ENCODE results near the gene PHGDH. TPM values are rescaled to one million over a fixed set of nuclear protein-coding genes. Genes with fewer than 3 reads are reported as not detected.
A peak's percentile ranks its signal among the peaks of the same experiment; 100 is the strongest.

Gene PHGDH
- total and polyA plus RNA-seq, 9 of the 15 experiments (the other 6 are each of a cell fraction or from before 2014, with no cell fraction given): 6.7 to 84.2 (median 36.2) TPM

- no peak for TF ChIP-seq IRF2 (CRISPR knock-in tag; IDR thresholded peaks at IDR 0.05)
- TF ChIP-seq L3MBTL2 (IDR thresholded peaks at IDR 0.05): peak; percentile 51
- no peak for TF ChIP-seq NFIX (CRISPR knock-in tag; IDR thresholded peaks at IDR 0.05; ENCODE audit: low read depth)
- no peak for TF ChIP-seq ZBTB11 (CRISPR knock-in tag; IDR thresholded peaks at IDR 0.05)
- TF ChIP-seq LEF1 (IDR thresholded peaks at IDR 0.05): no peak
- no peak for TF ChIP-seq TEAD2 (tag; IDR thresholded peaks at IDR 0.05)
- TF ChIP-seq ZNF830 (CRISPR knock-in tag; IDR thresholded peaks at IDR 0.05): no peak
- no peak for TF ChIP-seq KLF1 (tag; IDR thresholded peaks at IDR 0.05)
- no peak for TF ChIP-seq SREBF1 (IDR thresholded peaks at IDR 0.05; ENCODE audit: borderline replicate concordance, low read depth, low read length)
- TF ChIP-seq ZZZ3 (IDR thresholded peaks at IDR 0.05): no peak
- TF ChIP-seq E2F8 (IDR thresholded peaks at IDR 0.05; ENCODE audit: low read depth, partially characterized antibody): no peak
- TF ChIP-seq ELF4 (CRISPR knock-in tag; IDR thresholded peaks at IDR 0.05): no peak
- TF ChIP-seq SAFB2 (IDR thresholded peaks at IDR 0.05; ENCODE audit: borderline replicate concordance, low read depth, low read length, severe bottlenecking): no peak
- TF ChIP-seq RBFOX2 (IDR thresholded peaks at IDR 0.05; ENCODE audit: low read depth, low read length): peak; percentile 95
- TF ChIP-seq PRDM10 (IDR thresholded peaks at IDR 0.05; ENCODE audit: partially characterized antibody): no peak
- TF ChIP-seq ZBTB43 (CRISPR knock-in tag; IDR thresholded peaks at IDR 0.05): no peak
- no peak for TF ChIP-seq COPS2 (conservative IDR thresholded peaks at IDR 0.05)
Measured at GRCh38 chr1:119712342-119713038, 756 bp downstream of the PHGDH start (continued).

All from K562 (cell line).